GM19193 (cell line): ENCODE data around the gene SRGAP3.

Experiments used
- POLR2A ChIP-seq: IDR thresholded peaks from 4 replicates; pipeline ENCODE4 v1.6.1; 2011; ENCODE audit not compliant: insufficient read depth, insufficient read length; ENCODE audit errors: extremely low read depth

Gene SRGAP3

DNA sequence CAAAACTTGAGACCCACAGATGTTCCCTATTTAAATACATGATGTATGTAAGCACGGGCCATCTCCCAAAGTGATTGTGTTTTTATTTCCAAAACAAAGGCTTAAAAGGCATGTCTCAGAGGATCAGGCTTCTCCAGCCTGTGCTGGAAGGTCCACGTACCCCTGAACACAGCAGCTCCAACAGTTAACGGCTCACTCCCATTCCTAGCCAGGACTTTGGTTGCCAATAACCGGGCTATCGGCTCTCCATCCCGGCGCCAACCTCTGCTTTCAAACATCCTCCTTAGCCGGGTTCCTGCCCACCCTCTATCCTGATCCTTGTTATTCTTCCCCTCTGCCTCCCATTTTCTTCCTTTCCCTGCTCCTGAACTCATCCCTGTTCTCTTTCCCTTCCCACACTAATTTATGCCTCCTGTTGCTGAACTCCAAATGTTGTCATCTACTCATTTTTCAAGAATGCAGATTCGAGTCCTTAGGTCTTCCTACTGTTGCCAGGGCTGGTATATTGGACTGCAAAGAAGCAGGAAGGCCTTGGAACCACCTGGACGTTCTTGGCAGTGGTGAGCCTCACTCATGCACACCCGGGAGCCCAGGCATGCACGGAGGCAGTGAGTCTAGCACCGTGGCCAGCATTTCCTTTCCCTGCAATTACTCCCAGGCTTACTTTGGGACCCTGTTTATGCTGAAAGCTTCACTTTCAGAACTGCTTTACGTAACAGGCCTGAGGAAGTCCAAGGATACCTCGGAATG is 157.8 kb downstream of the SRGAP3 start:
- TF ChIP-seq POLR2A: no peak

DNA sequence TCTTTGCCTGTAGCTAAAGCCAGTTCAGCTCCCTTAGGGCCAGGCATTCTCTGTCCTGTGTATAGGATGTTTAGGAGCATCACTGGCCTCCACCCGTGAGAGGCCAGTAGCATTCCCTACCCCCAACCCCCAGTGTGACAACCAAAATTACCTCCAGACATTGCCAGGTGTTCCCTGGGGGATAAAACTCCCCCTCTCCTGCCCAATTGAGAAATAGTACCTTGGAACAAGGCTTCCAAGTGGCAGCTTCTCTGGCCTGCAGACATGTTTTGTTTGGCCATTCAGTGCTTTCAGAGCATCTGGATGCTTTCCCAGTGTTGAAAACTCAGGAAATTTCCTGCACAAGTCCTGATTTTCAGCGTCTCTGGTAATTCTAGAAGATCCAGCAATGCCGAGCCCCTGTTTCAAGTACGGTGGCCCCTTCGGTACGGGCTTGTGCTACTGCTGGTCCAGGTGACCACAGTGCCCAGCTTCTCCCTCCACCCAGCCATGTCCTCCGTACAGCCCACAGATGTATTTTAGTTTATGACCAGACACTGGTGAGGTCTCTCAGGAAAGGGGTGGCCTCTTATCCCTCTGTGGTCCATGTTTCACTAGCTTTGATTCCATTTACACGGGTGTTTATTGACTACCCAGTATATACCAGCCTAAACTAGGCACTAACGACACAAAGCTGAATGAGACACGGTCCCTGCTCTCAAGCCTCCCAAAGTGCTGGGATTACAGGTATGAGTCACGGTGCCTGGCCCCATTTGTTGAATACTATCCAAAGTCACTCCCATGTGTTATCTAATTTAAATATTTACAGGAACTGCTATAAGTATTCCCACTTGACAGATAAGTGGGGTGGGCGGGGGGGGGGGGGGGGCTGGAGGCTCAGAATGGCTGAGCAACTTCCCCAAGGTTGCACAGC is 160.7 kb downstream of the SRGAP3 start:
- TF ChIP-seq POLR2A: no peak

DNA sequence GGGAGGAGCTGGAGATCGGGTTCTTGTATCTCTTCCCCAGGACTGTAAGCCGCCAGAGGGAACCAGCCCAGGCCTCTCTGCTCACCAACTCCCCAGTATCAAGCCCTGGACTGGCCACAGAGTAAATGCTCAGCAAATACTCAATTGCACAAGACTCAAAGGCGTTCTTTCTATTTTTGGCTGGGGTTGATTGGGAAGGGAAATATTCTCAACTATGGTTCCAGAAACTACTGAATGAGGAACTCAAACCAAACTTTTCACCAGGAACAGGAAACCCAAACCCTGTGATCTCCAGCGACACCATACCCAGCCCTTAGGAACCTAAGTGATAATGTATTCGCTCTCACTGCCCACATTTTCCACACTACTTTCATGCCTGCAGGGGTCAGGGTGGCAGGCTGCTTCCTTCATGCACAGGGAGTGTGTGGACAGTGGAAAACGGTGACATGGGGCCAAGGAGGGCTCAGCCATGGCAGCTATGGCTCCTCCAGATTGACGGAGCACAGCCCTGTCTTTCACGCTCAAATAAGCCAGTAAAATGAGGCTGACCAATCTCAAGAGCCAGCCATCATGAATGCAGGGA is 161.5 kb downstream of the SRGAP3 start:
- TF ChIP-seq POLR2A: no peak

DNA sequence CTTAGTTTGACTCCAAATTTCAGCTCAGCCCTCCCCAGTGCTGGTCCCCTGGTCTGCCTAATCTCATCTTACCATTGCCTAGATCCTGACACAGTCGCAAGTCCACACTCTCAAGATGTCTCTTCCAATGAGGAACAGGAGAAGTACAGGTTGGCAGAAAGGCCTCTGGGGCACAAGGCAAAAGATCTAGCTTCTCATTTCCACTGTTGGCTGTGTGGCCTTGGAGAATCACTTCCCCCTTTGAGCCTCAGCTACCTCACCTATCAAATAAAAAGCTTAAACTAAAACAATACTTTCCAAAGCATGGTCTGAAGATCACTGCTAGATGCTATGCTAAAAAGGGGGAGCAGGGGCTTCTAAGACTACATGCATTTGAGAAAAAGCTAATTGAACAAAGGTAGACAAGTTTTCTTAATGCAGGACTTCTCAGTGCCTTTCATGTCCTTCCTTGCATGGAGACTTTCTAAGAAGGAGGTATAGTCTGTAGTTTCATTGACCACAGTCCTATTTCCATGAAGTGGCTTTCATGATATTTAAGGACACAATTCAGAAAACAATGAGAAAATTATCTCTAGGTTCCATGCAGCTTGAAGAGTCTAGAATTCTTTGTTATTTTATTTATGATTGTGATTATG is 168.1 kb downstream of the SRGAP3 start:
- TF ChIP-seq POLR2A: no peak

DNA sequence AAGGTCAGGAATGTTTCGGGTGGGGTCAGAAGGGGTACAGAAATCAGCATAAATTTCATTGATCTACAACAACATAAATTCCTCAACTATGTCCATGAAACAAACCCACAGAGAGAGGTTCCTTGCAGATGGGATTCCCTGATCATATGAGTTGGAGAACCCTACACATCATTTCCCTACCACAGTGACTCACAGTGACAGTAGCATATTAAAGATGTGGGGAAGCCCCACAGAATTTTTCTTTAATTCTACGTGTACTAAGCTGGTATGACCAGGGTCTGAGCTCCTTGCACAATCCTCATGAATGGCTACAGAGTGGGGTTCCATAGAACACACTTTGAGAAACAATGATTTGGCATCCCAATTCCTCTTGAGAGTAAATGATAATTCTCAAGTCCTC is 169.3 kb downstream of the SRGAP3 start:
- TF ChIP-seq POLR2A: no peak

DNA sequence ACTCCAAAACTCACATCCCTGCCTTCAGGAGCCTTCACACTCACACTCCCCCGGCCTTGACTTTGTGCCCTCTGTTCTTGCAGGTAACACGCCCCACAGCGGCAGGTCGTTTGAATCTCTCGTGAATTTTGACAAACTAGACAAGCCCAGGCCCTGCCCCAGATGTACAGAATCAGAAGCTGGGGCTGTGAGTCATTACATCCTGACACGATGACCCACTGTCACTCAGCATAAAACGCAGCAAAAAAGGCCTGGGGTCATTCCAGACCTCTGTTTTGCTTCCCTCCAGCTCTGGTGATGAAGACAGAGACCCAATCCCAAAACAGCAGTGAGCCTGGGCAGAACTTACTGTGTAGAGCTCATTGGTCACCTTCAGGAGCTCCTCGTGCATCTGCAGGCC is 169.8 kb downstream of the SRGAP3 start:
- no peak for TF ChIP-seq POLR2A

DNA sequence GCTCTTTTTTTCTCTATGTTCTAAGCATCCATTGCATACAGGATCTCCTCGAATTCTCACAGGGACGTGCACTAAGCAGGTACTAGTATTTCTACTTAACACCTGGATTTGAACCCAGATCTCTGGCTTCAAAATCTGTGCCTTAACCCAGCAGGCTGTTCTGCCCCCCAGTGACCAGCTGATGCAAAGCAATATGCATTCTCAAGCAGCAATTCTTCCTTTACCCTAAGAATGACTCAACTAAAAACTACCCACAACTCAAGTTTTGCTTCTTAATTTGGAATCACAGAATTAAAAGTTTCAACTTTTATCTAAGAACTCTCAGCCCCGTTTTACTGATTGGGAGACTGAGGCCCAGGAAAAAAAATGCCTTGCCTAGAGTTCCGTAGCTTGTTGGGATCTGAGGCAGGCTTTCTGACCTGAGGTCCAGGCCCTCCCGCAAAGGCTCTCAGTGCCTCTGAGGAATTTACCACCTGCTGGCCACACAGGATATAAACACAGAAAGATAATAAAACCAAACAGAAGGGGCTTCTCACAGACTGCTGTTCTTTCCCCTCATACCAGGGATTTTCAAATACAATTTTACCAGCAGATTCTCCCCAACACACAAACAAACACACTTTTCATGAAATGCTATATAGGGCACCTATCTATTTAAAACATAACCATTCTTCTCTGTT is 170.7 kb downstream of the SRGAP3 start:
- no peak for TF ChIP-seq POLR2A

DNA sequence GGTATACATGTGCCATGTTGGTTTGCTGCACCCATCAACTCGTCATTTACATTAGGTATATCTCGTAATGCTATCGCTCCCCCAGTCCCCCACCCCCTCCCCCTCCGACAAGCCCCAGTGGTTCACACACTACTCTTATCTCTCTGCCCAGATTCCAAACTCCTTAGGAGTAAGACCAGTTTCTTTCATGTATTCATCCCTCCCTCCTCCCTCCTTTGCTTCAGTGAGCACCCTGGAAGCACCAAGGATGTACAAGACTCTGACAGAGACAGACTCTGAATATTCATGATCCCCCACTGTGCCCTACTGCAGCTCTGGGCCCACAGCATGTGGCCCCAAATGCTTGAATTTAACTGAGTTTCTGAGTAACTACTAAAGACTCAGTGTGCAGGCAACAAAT is 172.4 kb downstream of the SRGAP3 start:
- TF ChIP-seq POLR2A: no peak

DNA sequence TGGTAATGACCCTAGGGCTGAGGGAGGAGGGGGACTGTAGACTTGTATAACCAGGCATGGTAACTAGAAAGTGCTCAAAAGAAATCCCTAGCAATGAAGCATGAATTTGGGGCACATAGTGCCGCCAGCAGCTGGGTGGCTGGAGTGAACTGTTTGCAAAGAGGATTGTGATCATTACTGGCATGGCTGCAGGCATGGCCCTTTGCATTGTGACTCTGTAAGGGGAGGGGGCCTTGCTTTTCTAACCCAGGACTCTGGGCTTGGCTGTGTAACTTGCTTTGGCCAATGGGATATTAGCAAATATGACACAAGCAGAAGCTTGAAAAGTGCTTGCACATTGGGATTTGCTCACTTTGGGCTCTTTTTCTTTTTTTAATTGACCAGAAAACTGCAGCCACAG is 173.7 kb downstream of the SRGAP3 start:
- TF ChIP-seq POLR2A: no peak

DNA sequence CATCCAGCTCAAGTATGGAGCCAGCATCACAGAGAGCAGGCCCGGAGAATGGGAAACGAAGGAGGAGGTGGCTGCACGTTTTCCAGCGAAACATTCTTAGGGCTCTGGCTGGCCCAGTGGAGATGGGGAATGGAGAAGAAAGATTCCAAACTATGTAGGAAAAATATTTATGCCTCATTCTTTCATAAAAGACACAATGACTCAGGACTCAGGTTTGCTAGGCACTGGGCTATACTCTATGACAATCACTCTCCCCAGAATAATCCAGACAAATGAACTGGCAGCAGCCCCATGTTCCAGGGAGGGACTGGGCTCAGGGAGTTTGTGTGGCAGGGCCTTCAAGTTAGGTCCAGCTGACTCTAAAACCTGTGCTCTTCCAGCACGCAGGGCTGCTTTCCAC is 175.4 kb downstream of the SRGAP3 start:
- no peak for TF ChIP-seq POLR2A

DNA sequence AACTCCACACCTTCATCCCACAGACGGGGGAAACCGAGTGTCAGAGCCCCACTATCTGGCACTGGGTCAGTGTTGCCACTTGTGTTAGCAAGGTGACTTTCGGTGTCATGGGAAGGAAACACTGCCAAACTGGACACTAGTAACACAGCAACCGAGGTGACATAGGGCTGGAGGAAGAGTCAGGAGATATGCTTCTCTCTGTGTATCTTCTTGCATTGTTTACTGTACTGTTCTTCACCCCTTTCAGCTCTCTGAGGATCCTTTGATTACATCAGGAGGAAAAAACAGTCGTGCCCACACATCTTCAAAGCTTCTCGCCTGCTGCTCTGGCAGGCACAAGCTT is 176.8 kb downstream of the SRGAP3 start:
- TF ChIP-seq POLR2A: no peak

DNA sequence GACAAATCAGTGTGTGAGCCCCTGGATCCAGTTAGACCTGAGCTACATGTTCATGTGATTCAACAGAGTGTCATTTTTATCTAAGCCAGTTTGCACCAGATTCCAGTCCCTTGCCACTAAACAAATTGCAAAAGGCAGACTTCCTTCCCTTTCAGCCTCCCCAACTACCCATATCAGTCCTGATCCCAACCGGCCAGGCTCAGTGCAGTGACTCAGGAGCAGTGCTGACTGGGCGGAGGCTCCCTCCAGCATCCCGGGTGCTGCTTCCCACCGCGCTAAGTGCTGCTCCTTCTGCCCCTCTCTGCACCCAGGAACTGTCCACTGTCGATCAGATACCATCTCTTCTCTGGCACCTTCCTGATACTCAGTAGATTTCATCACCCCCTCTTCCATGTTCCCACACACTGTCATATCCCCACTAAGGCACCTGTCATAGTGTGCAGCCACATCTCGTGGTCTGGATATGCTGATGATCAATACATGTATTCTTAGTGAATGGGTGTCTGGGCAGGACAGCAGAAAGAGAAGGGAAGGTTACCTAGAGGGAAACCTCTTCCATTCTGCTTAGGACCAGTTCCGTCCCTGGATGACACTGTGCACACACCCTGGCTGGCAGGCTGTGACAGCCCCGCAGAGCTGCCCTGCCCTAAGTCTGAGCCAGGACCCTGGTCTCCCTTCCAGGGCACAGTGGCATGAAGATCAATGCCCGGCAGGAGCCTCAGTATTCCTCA is 177.3 kb downstream of the SRGAP3 start:
- no peak for TF ChIP-seq POLR2A

DNA sequence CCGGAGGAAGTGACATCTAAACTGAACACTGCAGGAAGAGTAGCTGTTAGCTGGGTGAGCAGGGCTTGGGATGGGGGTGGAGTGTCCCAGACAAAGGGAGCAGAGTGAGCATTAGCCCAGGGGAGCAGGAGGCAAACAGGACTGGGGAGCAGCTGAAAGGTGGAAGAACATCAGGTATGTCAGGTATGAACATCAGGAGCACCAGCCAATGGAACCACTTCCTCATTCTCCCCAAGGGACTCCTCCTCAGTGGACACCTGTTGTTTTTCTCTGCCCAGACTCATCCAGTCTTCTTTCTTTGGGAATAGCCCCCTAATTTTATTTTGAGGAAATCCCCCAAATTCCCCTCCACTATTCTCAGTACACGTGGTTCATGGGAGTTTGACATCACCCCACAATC is 178.5 kb downstream of the SRGAP3 start:
- TF ChIP-seq POLR2A: no peak

DNA sequence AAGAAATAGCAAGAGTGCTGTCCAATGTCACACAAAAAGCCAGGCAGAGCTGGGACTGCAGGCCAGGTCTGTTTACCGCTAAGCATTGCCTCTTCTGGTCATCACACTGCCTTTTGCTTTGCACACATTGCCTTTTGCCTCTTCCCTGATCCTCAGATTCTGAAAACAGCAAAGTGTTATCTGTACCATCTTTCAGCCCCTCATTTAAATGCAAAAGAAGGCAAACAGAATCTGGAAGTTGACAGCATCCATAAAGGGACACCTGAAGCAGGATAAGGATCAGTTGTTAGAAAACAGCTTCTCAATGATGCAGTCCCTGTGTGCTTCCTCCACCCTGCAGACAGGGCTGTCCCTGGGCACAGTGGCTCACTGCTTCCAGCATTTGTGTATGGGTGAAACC is 179.5 kb downstream of the SRGAP3 start:
- no peak for TF ChIP-seq POLR2A

DNA sequence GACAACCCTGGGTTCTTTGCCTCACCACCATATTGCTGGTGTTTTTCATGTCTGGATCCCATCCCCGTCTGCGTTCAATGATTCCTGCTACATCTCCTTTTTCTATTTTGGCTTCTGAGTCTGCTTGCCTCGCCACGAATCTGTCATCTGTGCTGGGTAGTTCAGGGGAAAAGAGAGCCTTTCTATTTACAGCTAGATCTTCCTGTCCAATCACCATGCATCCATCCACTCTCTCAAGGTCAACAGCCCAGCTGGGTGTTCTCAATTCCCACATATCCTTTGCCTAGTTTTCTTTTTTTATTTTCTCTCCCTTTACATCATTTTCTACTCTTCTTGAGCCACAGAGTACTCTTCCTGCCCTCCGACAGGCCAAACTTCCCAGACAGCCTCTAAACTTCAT is 181.4 kb downstream of the SRGAP3 start:
- TF ChIP-seq POLR2A: no peak

DNA sequence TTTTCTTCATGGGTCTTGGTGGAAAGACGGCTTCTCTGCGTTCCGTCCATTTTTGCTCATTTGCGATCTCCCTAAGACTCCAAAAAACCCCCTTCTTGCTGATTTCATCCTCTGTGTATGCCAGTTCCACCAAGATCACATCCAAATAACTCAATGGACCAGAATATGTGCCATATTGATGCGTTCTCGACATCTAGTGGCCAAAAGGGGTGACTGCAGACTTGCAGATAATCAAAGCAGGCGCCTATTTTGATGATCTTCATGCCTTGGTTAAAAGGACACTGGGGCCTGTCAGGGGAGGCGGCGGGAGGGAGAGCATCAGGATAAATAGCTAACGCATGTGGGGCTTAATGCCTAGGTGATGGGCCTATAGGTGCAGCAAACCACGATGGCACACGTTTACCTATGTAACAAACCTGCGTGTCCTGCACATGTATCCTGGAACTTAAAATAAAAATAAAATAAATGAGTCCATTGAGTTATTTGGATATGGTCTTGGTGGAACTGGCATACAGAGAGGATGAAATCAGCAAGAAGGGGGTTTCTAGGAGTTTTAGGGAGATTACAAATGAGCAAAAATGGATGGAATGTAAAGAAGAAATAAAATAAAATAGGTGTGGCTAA is 182.0 kb downstream of the SRGAP3 start:
- TF ChIP-seq POLR2A: no peak
